T-helper 2 cell treated with Interferon-gamma antibody and Interleukin-4, amounts not matched to agents 100 ng/mL and 5 ng/mL, for 36 hours (primary cell): ENCODE data around the gene IPMK. TPM values are rescaled to one million over a fixed set of nuclear protein-coding genes. Genes with fewer than 3 reads are reported as not detected.

Source experiments
- intact Hi-C: fragments of 100-400 bp; cut with micrococcal nuclease; formaldehyde crosslinking; loops from one replicate; pipeline ENCODE4 v1.15.1; 2023
- total RNA-seq: library from RNA; stranded (reverse); gene quantifications from 2 replicates; pipeline ENCODE4 v1.2.3, GENCODE V29; 2022

Gene IPMK
- 4.3 and 4.4 TPM in 2 replicates for total RNA-seq

DNA sequence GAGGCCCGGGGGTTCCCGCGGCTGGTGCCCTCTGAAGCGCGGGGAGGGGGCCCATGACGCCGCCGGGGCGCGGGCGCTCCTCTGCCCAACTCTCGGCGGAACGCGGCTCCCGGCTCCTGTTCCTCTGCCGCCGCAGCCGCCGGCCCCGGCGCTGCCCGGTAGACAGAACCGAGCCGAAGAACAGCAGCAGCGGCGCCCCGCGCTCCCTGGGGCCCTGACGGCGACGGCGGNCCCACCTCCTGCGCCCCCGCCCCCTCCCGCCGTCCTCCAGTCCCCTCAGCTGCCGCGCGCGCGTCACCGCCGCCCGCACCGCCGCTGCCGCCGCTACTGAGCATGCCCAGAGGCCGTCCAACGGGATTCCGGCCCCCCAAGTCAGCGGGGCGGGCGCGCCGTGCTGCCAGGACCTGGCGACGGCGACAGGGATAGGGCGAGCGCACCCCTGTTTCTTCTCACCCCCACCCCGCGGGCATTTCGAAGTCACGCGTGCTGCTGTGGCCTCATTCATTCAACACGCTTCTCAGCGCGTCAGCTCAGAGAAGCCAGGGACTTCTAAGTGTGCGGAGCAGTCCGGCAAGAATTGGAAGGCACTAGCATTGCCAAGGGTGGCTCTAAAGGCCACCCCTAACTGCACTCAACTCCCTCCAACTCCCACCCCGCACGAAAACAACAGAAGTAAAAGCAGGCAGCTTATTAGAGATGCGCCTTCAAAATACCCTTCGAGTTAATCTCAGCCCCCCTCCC, at the start of gene IPMK:
Gene IPMK, minus strand, starts transcription at position 182 of the 741 bp plus-strand sequence. CDS start 283 bp downstream, outside the sequence.
- intact Hi-C loops = loop anchor here (2.0 to 5.0 kb wide), 3 partner anchors 66 to 1907 kb away; partner anchors contain the start of genes CCDC6 and ZWINT

DNA sequence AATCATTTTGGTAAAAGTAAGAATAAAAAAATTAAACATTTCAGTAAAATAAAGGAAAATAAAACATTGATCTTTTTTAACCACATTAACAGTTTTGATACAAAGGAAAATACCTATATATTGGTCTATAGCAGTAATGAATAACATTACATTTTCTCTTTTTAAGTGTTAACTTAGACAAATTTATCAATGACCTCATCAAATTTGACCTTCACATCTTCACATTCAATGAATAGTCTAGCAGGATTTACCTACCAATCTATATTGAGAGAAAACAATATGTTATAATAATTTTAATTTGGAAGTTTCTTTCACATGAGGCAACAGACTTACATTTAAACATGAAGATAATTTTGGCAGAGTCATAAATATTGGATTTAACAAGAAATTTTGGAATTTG, 49.2 kb upstream of the IPMK start:
- intact Hi-C loops = loop anchor here (5.0 kb wide), 1 partner anchor 925 kb away; no protein-coding TSS in a partner anchor

DNA sequence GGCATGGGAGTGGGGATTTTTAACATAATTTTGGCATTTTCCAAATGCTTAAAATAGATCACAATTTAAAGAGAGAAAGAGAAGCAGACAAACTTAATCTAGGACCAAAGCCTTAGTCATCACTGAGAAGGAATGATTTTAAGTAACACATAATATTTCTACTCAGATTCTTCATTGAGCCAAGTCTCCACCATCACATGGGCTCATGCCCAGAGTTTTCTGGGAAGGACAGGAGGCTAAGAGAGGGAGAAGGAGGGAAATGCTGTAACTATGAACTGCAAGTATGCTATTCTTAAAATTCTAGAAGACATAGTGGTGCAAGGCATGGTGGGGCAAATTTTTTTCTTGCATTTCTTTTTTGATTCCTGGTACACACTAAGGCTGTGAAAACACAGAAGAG, 43.3 kb upstream of the IPMK start:
- intact Hi-C loops = no loop called here

DNA sequence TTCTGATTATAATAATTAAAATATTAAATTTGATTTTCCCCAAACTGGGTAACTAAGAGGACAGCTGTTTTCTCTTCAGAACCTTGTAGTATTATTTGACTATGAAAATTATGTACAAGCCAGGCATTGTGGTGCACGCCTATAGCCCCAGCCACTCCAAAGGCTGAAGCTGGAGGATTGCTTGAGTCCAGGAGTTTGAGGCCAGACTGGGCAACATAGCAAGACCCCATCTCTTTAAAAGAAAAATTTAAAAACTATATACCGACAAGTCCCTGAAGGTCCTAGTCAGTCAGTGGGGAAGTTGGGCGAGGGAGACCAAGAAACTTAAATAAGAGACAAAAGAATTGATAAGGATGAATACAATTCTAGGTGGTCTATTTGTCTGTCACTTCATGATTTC, 40.0 kb upstream of the IPMK start:
- intact Hi-C loops = no loop called here

DNA sequence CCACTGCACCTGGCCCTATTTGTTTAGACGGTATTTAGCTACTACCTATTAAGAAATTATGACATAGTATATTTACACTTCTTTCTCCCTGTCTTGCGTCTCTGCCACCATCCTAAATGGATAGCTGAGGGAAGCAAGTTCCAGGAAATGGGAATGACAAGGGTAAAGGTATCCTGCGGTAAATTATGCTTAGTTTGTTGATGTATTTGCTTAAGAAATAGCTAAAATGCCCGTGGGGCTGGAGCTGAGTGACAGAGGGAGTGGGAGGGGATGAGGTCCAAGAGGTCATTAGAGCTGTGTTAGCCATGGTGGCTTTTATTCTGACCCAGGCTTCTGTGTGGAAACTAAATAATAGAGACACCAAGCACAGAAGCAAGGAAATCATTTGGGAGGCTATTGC, 38.1 kb upstream of the IPMK start:
- intact Hi-C loops = no loop called here

DNA sequence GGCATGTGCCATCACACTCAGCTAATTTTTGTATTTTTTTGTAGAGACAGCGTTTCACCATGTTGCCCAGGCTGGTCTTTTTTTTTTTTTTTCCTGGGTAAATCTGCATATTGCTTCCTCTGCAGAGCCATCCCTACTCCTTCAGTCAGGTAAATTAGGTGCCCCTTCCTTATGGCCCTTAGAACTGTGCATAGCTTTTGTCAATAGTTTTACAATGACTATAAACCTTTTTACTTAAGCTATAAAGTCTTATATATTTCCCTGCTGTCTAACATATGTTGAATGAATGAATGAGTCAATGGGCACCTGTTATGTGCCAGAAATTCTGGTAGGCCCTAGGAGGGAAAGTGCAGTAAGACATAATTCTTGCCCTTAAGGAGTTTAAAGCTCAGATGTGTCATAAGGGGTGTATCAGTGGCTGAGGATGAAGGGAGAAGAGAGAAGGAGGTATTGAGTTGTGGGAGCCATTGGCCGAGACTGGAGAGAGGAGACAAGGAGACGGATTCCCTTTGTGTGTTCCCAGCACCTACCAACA, 36.5 kb upstream of the IPMK start:
- intact Hi-C loops = no loop called here

DNA sequence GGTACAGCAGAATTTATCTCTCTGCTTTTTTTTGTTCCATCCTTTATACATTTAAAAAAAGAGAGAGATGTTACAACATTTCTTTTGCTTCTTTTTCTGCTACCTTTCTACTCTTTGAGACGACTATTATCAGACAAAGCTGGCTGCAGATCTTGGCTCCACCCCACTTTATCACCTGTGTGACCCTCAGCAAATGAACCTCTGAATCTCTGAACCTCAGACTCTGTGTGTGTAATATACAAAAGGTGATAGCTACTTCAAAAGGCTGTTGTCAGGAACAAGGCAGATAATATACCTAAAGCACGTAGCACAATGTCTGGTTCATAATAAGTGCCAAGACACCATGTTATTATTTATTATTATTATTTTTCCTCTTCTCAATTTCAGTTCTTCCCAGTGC, 34.6 kb upstream of the IPMK start:
- intact Hi-C loops = no loop called here

DNA sequence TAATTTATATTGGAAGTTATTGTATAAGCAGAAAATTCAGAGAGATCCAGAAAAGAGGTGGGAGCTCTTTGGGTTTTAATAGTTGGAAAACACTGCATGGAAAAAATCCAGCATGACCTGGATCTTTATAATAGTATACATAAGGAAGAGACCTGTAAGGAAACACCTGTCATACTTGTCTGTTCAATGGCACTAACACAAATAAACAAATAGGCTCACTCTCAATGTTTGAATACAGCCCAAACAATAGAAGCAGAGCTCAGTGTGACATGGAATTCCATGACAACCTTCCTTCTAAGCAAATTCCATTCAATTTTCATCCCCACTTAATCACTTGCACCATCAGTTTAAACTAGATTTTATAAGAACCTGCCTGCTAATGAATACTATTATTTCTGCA, 33.0 kb upstream of the IPMK start:
- intact Hi-C loops = no loop called here

DNA sequence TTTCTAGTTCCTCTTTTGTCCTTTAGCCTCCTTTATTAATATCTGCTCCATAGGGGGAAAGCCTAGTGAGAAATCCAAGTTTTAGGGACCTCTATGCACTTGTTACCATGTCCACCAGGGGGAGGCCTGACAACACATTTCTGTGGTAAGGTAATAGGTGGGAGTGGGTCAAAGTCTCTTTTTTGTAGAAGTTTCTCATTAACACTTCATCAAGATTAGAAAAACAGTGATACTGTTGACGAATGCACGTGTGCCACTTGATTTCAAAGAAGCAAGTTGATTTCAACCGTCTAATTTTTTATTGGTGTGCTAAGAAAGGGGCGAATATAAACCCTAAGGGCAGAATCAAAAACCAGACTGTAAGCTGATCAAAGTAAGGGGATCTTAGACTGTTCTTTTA, 31.9 kb upstream of the IPMK start:
- intact Hi-C loops = loop anchor here (1.0 to 5.0 kb wide), 2 partner anchors 33 to 86 kb away; partner anchors contain the start of gene TFAM

DNA sequence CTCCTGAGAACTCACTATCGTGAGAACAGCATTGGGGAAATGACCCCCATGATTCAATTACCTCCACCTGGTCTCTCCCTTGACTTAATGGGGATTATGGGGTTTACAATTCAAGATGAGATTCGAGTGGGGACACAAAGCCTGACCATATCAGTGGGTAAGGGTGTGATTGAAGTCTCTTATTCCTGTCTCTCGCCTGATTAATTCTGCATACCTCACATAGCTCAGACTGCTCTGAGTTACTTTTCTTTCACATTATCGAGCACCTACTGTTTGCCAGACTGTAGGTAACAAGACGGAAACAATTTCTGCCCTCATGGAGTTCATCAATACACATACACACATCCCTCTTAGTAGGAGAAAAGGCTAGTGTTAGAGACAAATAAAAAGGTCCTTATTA, 26.3 kb upstream of the IPMK start:
- intact Hi-C loops = no loop called here

DNA sequence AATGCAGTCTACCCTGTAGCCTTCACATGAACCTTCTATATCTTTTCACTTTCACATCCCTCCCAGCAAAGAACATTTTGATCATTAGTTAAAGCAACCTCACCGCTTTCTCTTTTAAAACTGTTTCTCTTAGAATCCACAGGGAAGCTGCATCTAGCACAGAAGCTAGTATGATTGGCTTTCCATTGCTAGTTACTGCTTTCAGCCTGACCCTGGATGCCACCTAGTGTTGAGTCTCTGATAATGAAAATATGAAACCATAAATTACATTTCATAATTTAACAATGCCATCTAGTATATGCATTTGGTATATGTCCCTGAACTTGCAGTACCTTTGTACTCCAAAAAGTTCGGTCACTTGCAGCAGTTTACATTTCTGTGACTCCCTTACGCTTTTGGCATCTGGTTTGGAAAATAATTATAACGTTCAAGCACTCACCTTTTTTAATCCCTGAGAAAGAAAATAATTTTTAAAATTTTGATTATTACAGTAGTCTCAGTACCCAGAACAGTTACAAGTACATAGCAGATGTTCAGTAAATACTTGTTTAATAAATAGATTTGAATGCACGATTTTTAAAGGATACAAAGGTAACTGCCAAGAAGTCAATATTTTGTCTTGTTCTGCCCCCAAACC, 24.0 kb upstream of the IPMK start:
- intact Hi-C loops = loop anchor here (1.0 kb wide), 3 partner anchors 22 to 139 kb away; partner anchors contain the start of gene CISD1

DNA sequence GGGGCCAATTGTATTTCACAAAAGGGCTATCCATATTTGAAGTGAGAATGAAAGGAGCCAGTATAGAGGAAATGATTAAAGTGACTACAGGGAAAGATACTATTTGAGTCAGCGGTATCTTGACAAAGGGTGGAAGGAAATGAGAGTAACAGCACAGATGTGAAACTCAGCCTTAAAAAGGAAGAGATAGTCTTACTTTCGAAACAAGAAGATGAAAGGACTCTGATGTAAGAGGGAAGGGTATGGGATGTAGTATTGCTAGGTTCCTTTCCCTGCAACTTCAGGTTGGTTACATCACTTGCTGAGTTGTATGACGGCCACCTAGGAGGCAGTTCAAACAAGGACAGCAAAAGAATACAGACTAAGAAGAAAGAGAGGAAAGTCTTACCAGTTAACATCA, 14.9 kb upstream of the IPMK start:
- intact Hi-C loops = loop anchor here (1.0 to 2.0 kb wide), 3 partner anchors 13 to 102 kb away; partner anchors contain the start of genes CISD1 and UBE2D1

DNA sequence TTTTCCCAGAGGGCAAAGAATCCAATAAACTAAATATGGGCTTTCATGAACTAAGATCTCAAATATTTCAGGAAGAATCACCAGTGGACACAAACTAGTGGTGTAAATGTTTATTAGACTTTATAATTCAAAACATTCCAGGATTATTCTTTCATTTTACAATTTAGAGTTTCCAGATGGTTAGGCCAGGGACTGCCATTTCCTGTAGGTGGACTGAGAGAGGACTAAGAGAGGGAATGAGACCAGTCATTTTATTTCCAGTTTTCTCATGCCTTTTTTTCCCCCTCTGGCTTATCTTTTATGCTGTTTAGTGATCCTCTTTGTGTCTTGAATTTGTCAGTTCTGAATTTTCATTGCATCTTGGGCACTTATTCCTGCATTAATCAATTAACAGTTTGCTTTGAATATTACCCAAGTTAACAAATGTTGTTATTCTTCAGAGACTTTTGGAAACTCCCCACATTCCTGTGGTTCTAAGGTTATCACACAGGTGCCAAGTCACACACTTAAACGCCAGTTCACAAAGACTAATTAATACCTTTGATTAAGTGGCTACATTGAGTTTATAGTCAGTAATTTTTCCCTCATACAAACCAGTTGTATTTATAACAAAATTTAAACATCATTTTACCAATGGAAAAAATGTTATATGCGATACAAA, 13.5 kb upstream of the IPMK start:
- intact Hi-C loops = no loop called here

DNA sequence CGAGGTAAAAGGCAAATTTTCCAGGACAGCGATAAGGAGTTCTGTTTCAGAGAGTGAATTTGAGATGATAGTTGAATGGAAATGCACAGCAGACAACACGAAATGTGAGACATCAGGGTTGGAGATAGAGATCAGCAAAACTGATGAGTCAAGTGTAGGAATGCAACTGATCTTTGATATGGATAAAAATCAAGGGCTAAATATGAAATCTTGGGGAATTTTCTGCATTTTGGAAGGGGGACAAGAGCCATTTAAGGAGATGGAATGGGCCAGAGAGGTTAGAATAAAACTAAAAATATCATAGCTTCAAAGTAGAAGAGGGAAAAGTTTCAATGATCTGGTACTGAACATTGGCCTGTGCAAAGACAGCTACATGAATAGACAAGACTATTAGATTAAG, 12.8 kb upstream of the IPMK start:
- intact Hi-C loops = no loop called here

DNA sequence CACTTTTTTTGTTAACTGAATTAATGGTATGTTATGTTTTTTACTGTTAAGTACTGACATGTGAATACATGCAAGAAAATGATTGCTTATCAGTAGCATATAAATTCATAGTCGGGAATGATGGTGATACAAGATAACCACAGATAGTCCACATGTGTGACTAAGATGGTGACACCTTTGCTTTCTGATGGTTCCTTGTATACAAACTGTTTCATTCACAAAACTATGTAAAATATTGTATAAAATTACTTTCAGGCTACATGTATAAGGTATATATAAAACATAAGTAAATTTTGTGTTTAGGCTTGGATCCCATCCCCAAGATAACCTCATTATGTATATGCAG, 11.2 kb upstream of the IPMK start:
- intact Hi-C loops = no loop called here

DNA sequence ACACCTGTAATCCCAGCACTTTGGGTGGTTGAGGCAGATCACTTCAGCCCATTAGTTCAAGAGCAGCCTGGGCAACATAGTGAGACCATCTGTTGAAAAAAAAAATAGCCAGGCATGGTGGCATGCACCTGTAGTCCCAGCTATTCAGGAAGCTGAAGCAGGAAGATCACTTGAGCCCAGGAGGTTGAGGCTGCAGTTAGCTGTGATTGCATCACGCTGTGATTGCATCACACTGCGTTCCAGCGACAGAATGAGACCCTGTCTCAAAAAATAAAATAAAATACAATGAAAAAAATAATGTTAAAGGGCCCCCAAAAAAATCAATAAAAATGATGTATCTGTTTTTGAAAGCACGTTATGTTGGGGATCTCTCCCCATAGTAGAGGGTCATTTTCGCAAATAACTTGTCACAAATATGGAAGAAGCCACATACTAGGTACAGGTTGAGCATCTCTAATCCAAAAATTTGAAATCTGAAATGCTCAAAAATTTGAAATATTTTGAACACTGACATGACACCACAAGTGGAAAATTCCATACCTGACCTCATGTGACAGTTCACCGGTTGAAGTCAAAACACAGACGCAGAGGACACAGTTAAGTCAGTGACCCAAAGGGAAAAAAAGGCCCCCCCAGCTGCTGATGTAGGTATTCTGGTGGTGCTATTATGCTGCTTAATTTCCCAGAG, 10.7 kb upstream of the IPMK start:
- intact Hi-C loops = no loop called here

DNA sequence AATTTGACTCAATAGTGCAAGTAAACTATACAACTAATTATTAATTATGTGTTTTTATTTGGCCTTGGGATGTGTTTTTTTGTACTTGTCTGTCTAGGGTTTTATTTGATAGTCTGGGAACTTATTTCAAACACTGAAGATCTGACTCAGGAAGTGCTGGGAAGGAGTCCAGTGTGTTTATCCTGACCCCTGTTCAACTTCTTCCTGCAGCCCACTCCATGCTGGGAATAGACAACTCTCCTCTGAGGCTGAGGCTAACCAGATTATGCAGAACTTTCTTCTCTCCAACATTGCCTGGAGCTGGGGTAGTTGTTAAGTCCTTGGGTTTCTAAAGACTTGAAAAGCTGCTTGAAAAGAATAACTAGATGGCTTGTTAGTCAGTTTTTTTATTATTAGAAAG, 8.2 kb upstream of the IPMK start:
- intact Hi-C loops = no loop called here

DNA sequence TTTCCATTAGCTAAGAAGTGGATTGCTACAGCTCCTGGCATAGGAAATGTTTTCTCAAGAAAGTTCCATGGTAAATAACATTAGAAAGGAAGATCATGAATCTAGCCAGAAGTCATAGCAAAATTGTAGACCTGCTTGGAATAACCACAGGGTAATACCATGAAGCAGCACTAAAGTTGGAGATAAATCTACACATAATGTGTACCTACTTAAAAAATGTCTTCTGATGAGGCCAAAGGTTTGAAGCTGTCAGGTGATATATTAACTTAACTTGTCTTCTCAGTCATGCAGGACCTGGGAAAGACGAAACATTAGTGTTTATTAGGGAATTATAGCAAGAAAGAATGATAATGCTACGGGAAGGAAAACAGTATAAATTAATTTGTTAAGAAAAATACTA, 7.6 kb upstream of the IPMK start:
- intact Hi-C loops = no loop called here

DNA sequence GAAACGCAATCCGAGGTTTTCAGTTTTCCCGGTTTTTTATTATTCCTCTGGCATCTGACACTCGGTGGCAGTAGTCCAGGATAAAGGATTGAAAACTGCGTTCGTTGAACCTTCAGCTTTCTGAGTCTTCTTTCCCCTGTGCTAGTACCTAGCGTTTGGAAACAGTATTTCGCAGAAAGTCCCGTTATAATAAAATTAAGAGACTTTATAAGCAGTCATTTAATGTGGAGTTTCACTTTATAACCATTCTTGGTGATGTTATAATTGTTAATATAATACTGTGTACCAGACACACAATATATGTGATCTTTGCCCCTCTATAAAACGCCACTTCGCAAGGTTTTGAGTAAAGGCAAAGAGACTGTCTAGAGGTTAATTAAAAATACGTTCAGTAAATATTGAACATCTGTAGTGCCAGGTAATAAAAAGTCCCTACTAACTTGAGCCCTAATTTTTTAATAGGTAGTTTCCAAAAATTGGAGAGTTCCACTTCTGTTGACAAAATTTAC, 2.1 kb upstream of the IPMK start:
- intact Hi-C loops = loop anchor here (1.0 to 5.0 kb wide), 7 partner anchors 12 to 1909 kb away; partner anchors contain the start of genes CCDC6, TFAM and ZWINT

DNA sequence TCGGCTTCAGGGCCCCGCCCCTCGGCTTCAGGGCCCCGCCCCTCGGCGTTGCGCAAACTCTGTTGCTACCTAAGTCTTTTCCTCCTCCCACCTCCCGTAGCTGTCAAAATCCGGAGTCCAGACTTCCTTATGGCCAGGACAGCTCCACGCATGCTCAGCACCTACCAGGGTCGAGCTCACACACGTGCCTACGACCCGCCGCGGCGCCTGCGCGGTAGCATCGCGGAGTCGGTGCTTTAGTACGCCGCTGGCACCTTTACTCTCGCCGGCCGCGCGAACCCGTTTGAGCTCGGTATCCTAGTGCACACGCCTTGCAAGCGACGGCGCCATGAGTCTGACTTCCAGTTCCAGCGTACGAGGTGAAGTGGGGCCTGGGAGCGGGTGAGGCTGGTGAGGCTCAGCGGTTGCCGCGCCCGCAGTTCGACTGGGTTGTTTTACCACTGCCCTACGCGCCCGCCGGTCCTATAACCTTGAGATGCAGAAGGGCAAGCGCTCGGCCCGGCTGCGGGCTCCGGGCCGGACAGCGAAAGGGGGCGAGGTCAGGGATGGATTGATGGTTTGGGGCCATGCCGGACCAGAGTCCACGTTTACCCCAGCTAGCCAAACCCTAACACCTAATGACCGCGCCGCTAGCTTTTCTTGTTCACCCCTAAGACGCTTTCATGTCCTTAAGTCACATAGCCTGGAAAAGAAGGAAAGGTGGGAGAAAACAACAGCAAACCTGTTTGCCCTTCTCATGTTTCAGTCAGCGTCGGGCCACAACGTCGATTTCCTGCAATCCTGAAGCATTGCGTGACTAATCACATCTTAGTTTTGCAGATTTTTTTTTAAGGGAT, 1.5 kb upstream of the IPMK start, which contains the start of gene CISD1:
Gene CISD1, plus strand, starts transcription at position 217 of the 836 bp plus-strand sequence. Its CDS starts 112 bp downstream, at position 329.
- intact Hi-C loops = loop anchor here (1.0 to 5.0 kb wide), 7 partner anchors 13 to 1908 kb away; partner anchors contain the start of genes CCDC6, TFAM and ZWINT
